HUDEP-2 (cell line): ENCODE results near the gene C3orf20.

ENCODE experiments used
- DNase-seq, 76 experiments: peaks; one replicate each; lab custom pipeline; 2025; ENCODE audit not compliant: unreplicated experiment in 76 of 76; lab: John Stamatoyannopoulos, UW

Gene C3orf20

GRCh38 chr3:14771593-14772497 lies 96.9 kb downstream of the C3orf20 start:
- DNase-seq, result peak in 2 of 76 experiments; percentile 6 to 16

- DNase-seq, result no peak
Observed at GRCh38 chr3:14772533-14773138, 97.7 kb downstream of the C3orf20 start.

- DNase-seq, result no peak
Observed at GRCh38 chr3:14773281-14773680, 98.3 kb downstream of the C3orf20 start.

- DNase-seq, result no peak
Observed at GRCh38 chr3:14773691-14774128, 98.8 kb downstream of the C3orf20 start.

- DNase-seq, result no peak
Observed at GRCh38 chr3:14774431-14774830, 99.5 kb downstream of the C3orf20 start.

- no peak for DNase-seq
Observed at GRCh38 chr3:14775011-14775410, 100.1 kb downstream of the C3orf20 start.

- DNase-seq, result no peak
Observed at GRCh38 chr3:14775563-14775962, 100.6 kb downstream of the C3orf20 start.

GRCh38 chr3:14779069-14779685 lies 104.2 kb downstream of the C3orf20 start:
- DNase-seq, result no peak

- peak in 52 of 76 experiments; percentile 2 to 68 (median 30) for DNase-seq
Observed at GRCh38 chr3:14780927-14781507, 106.1 kb downstream of the C3orf20 start.

- DNase-seq, result no peak
Observed at GRCh38 chr3:14783480-14784086, 108.6 kb downstream of the C3orf20 start.

- no peak for DNase-seq
Observed at GRCh38 chr3:14784087-14784681, 109.2 kb downstream of the C3orf20 start.

- no peak for DNase-seq
Observed at GRCh38 chr3:14785207-14786155, 110.5 kb downstream of the C3orf20 start.

- DNase-seq, result no peak
Observed at GRCh38 chr3:14786369-14786768, 111.4 kb downstream of the C3orf20 start.

- DNase-seq, result no peak
Observed at GRCh38 chr3:14787630-14788029, 112.7 kb downstream of the C3orf20 start.

GRCh38 chr3:14788644-14789043 lies 113.7 kb downstream of the C3orf20 start:
- DNase-seq, result no peak

- DNase-seq, result no peak
Observed at GRCh38 chr3:14789221-14789620, 114.3 kb downstream of the C3orf20 start.

GRCh38 chr3:14789640-14790285 lies 114.8 kb downstream of the C3orf20 start:
- DNase-seq, result no peak

GRCh38 chr3:14791343-14791945 lies 116.5 kb downstream of the C3orf20 start:
- peak in 46 of 76 experiments; percentile 1 to 69 (median 24) for DNase-seq
